ENCODE measurements around the gene ITPRIP.

ITPRIP gene

GRCh38 chr10:104374591-104374990, 36.3 kb upstream of the ITPRIP start:
- TF ChIP-seq ZNF70 (CRISPR knock-in tag; IDR thresholded peaks at IDR 0.05) (no peak), SNAI2 (CRISPR knock-in tag; IDR thresholded peaks at IDR 0.05) (no peak), ZNF8 (CRISPR knock-in tag; IDR thresholded peaks at IDR 0.05) (no peak), TOX (CRISPR knock-in tag; IDR thresholded peaks at IDR 0.05; ENCODE audit: borderline replicate concordance) (no peak), PPARA (CRISPR knock-in tag; IDR thresholded peaks at IDR 0.05; ENCODE audit: borderline replicate concordance) (no peak), ARNTL (CRISPR knock-in tag; IDR thresholded peaks at IDR 0.05; ENCODE audit: borderline replicate concordance, low read depth) (no peak)
- TF ChIP-seq, protein P1, sequence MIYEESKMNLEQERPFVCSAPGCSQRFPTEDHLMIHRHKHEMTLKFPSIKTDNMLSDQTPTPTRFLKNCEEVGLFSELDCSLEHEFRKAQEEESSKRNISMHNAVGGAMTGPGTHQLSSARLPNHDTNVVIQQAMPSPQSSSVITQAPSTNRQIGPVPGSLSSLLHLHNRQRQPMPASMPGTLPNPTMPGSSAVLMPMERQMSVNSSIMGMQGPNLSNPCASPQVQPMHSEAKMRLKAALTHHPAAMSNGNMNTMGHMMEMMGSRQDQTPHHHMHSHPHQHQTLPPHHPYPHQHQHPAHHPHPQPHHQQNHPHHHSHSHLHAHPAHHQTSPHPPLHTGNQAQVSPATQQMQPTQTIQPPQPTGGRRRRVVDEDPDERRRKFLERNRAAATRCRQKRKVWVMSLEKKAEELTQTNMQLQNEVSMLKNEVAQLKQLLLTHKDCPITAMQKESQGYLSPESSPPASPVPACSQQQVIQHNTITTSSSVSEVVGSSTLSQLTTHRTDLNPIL (CRISPR knock-in tag; IDR thresholded peaks at IDR 0.05; ENCODE audit: low read depth): no peak
- ATAC-seq: no peak

DNA sequence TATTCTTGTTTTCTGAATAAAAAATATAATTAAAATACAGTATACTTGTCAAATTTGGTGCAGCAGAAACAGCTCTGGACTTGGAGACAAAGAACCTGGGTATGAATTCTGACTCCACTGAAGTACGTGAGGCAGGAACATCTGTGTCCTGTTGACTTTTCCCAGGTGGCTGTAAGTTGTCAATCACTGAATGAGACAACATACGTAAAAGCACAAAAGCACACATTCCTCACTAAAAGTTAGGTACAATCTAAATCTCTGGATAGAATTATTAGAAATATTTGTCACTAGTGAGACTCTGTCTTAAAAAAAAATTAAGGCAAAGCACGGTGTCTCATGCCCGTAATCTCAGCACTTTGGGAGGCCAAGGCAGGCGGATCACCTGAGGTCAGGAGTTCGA, 33.5 kb upstream of the ITPRIP start:
- no peak for TF ChIP-seq TSHZ2 (CRISPR knock-in tag; IDR thresholded peaks at IDR 0.05)
- ATAC-seq: no peak

- ATAC-seq: no peak
- TF ChIP-seq ESRRG (CRISPR knock-in tag; IDR thresholded peaks at IDR 0.05): no peak
- TF ChIP-seq TCF4 (CRISPR knock-in tag; IDR thresholded peaks at IDR 0.05; ENCODE audit: borderline replicate concordance): no peak
- TF ChIP-seq, protein P2, sequence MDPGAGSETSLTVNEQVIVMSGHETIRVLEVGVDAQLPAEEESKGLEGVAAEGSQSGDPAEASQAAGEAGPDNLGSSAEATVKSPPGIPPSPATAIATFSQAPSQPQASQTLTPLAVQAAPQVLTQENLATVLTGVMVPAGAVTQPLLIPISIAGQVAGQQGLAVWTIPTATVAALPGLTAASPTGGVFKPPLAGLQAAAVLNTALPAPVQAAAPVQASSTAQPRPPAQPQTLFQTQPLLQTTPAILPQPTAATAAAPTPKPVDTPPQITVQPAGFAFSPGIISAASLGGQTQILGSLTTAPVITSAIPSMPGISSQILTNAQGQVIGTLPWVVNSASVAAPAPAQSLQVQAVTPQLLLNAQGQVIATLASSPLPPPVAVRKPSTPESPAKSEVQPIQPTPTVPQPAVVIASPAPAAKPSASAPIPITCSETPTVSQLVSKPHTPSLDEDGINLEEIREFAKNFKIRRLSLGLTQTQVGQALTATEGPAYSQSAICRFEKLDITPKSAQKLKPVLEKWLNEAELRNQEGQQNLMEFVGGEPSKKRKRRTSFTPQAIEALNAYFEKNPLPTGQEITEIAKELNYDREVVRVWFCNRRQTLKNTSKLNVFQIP (CRISPR knock-in tag; IDR thresholded peaks at IDR 0.05; ENCODE audit: borderline replicate concordance, low read depth): no peak
- TF ChIP-seq BACH2 (CRISPR knock-in tag; IDR thresholded peaks at IDR 0.05; ENCODE audit: borderline replicate concordance): no peak
- TF ChIP-seq PATZ1 (CRISPR knock-in tag; IDR thresholded peaks at IDR 0.05; ENCODE audit: borderline replicate concordance): no peak
- TF ChIP-seq ZNF565 (CRISPR knock-in tag; conservative IDR thresholded peaks at IDR 0.05; ENCODE audit: low read depth): no peak
- TF ChIP-seq CSRNP3 (CRISPR knock-in tag; IDR thresholded peaks at IDR 0.05): no peak
- no peak for TF ChIP-seq OSR1 (CRISPR knock-in tag; IDR thresholded peaks at IDR 0.05)
- no peak for TF ChIP-seq ZFP3 (CRISPR knock-in tag; IDR thresholded peaks at IDR 0.05)
- TF ChIP-seq RARB (CRISPR knock-in tag; IDR thresholded peaks at IDR 0.05): no peak
- no peak for TF ChIP-seq ARNTL (CRISPR knock-in tag; IDR thresholded peaks at IDR 0.05; ENCODE audit: borderline replicate concordance, low read depth)
- no peak for TF ChIP-seq SNAI2 (CRISPR knock-in tag; IDR thresholded peaks at IDR 0.05)
- no peak for TF ChIP-seq TOX (CRISPR knock-in tag; IDR thresholded peaks at IDR 0.05; ENCODE audit: borderline replicate concordance)
- TF ChIP-seq, protein P1 (CRISPR knock-in tag; IDR thresholded peaks at IDR 0.05; ENCODE audit: low read depth): no peak
- no peak for TF ChIP-seq ISL1 (CRISPR knock-in tag; IDR thresholded peaks at IDR 0.05)
- TF ChIP-seq ZC3H10 (CRISPR knock-in tag; IDR thresholded peaks at IDR 0.05): no peak
- no peak for TF ChIP-seq CSDC2 (CRISPR knock-in tag; IDR thresholded peaks at IDR 0.05)
- TF ChIP-seq TSHZ2 (CRISPR knock-in tag; IDR thresholded peaks at IDR 0.05): no peak
- TF ChIP-seq PPARA (CRISPR knock-in tag; IDR thresholded peaks at IDR 0.05; ENCODE audit: borderline replicate concordance): no peak
- no peak for TF ChIP-seq ZFP30 (CRISPR knock-in tag; IDR thresholded peaks at IDR 0.05)
Measured at GRCh38 chr10:104368381-104368780, 30.1 kb upstream of the ITPRIP start.
